GM20000 (cell line): ENCODE measurements around the gene ANKRD44.

Source experiments
- DNase-seq: peaks from one replicate; pipeline ENCODE4 v3.0.0; 2012; ENCODE audit warnings: low spot score
- CTCF ChIP-seq: IDR thresholded peaks from 2 replicates; pipeline ENCODE4 v1.5.1; 2012; ENCODE audit warnings: mild to moderate bottlenecking, control low read depth; ENCODE audit errors: extremely low read depth, missing control alignments

Gene ANKRD44

GRCh38 chr2:197332641-197333040 is 22.1 kb upstream of the ANKRD44 start:
- no peak for TF ChIP-seq CTCF
- no peak for DNase-seq

- no peak for TF ChIP-seq CTCF
- no peak for DNase-seq
These were observed 17.9 kb upstream of the ANKRD44 start for GRCh38 chr2:197328461-197328860.

GRCh38 chr2:197327472-197328098 is 17.0 kb upstream of the ANKRD44 start:
- no peak for DNase-seq
- TF ChIP-seq CTCF: no peak

- no peak for DNase-seq
- TF ChIP-seq CTCF: no peak
These were observed 16.5 kb upstream of the ANKRD44 start for GRCh38 chr2:197327073-197327471.

GRCh38 chr2:197324801-197325200 is 14.2 kb upstream of the ANKRD44 start:
- DNase-seq: peak; percentile 57
- TF ChIP-seq CTCF: no peak

- no peak for DNase-seq
- TF ChIP-seq CTCF: no peak
These were observed 12.4 kb upstream of the ANKRD44 start for GRCh38 chr2:197322724-197323720.

GRCh38 chr2:197322143-197322542 is 11.6 kb upstream of the ANKRD44 start:
- TF ChIP-seq CTCF: no peak
- DNase-seq: no peak
